ENCODE data around the gene RNU1-4.
"Not testable (repeated sequence)": the region's sequence is repeated elsewhere in the genome, so short reads cannot be mapped to it uniquely, and the experiment has no call there.

The RNU1-4 gene

DNA sequence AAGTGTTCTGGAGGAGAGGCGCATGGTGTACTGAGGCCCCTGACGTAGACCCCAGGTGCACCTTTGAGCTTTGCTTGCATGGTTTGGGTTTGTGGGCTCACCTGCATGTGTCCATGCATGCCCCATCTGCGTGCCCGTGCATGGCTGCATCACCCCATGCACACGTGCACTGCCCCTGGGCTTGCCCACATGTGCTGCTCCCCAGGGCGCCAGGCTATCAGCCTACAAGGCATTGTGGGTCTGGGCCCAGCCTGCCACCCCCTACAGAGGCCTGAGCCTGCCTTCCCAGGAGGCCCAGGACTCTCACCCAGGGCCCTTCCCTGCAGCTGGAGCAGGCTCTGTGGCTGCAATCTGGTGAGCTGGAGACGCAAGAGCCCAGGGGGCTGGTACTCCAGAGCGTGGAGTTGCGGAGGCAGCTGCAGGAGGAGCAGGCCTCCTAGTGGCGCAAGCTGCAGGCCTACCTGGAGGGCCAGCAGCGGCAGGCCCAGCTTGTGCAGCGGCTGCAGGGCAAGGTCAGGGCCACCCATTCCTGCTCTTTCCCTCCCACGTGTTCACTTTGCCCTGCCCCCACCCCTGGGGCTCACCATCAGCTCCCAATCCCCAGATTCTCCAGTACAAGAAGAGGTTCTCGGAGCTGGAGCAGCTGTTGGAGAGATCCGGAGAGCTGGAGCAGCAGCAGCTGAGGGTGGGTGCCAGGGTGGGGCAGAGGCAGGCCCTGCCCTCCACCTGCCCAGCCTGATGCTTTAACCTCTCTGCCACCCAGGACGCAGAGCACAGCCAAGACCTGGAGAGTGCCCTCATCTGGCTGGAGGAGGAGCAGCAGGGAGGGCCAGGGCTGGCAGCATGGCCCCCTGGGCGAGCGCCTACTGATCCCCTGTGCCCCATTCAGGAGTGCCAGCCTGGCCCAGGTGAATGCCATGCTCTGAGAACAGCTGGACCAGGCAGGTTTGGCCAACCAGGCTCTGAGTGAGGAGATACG lies 9.9 kb downstream of the RNU1-4 start:
- DNase-seq (ENCODE audit: low spot score); H3K27ac ChIP-seq (ENCODE audit: poor library complexity, severe bottlenecking); H3K4me1 ChIP-seq (ENCODE audit: insufficient read depth, poor library complexity, severe bottlenecking); H3K4me3 ChIP-seq (ENCODE audit: severe bottlenecking); H3K27me3 ChIP-seq (ENCODE audit: insufficient read depth, poor library complexity, severe bottlenecking); H3K9me3 ChIP-seq (ENCODE audit: severe bottlenecking); H3K36me3 ChIP-seq (ENCODE audit: low read depth): not testable (repeated sequence)
- ATAC-seq (ENCODE audit: low read depth) = peak; percentile 62

- H3K4me3 ChIP-seq (ENCODE audit: severe bottlenecking); H3K4me1 ChIP-seq (ENCODE audit: insufficient read depth, poor library complexity, severe bottlenecking); H3K27me3 ChIP-seq (ENCODE audit: insufficient read depth, poor library complexity, severe bottlenecking); H3K36me3 ChIP-seq (ENCODE audit: low read depth); H3K9me3 ChIP-seq (ENCODE audit: severe bottlenecking); ATAC-seq (ENCODE audit: low read depth); H3K27ac ChIP-seq (ENCODE audit: poor library complexity, severe bottlenecking); DNase-seq (ENCODE audit: low spot score): not testable (repeated sequence)
These were observed 12.5 kb downstream of the RNU1-4 start for GRCh38 chr1:16752770-16753169.

DNA sequence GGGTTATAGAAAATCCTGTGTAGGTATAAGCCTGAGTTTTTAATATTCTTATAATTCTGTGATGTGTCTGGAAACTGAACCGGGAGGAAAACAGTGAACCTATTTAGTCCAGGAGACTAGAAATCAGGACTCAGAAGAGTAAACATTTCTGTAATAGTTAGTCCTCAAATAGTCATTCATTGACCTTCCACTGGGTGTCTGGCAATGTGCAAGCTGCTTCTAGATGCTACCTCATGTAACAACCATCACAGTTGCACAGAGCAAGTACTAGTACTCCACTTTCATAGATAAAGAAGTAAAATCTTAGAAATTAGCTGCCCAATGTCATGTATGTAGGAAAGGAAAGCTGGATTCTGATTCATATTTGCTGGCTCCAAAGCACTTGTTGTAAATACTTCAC lies 15.1 kb downstream of the RNU1-4 start:
- H3K9me3 ChIP-seq (ENCODE audit: severe bottlenecking); H3K27me3 ChIP-seq (ENCODE audit: insufficient read depth, poor library complexity, severe bottlenecking); ATAC-seq (ENCODE audit: low read depth); DNase-seq (ENCODE audit: low spot score); H3K36me3 ChIP-seq (ENCODE audit: low read depth); H3K4me1 ChIP-seq (ENCODE audit: insufficient read depth, poor library complexity, severe bottlenecking); H3K27ac ChIP-seq (ENCODE audit: poor library complexity, severe bottlenecking); H3K4me3 ChIP-seq (ENCODE audit: severe bottlenecking): not testable (repeated sequence)

- not testable (repeated sequence) for H3K4me3 ChIP-seq (ENCODE audit: severe bottlenecking); H3K27ac ChIP-seq (ENCODE audit: poor library complexity, severe bottlenecking); ATAC-seq (ENCODE audit: low read depth); H3K27me3 ChIP-seq (ENCODE audit: insufficient read depth, poor library complexity, severe bottlenecking); DNase-seq (ENCODE audit: low spot score); H3K4me1 ChIP-seq (ENCODE audit: insufficient read depth, poor library complexity, severe bottlenecking); H3K9me3 ChIP-seq (ENCODE audit: severe bottlenecking); H3K36me3 ChIP-seq (ENCODE audit: low read depth)
These were observed 15.6 kb downstream of the RNU1-4 start for GRCh38 chr1:16755932-16756331.

GRCh38 chr1:16757574-16757973 lies 17.3 kb downstream of the RNU1-4 start:
- not testable (repeated sequence) for H3K4me3 ChIP-seq (ENCODE audit: severe bottlenecking); H3K9me3 ChIP-seq (ENCODE audit: severe bottlenecking); H3K27me3 ChIP-seq (ENCODE audit: insufficient read depth, poor library complexity, severe bottlenecking); DNase-seq (ENCODE audit: low spot score); H3K4me1 ChIP-seq (ENCODE audit: insufficient read depth, poor library complexity, severe bottlenecking); H3K36me3 ChIP-seq (ENCODE audit: low read depth); H3K27ac ChIP-seq (ENCODE audit: poor library complexity, severe bottlenecking)
- ATAC-seq (ENCODE audit: low read depth) = peak; percentile 22; the same call in 1 of the 3 replicates

GRCh38 chr1:16758060-16758459 lies 17.7 kb downstream of the RNU1-4 start:
- DNase-seq (ENCODE audit: low spot score); H3K4me1 ChIP-seq (ENCODE audit: insufficient read depth, poor library complexity, severe bottlenecking); H3K27ac ChIP-seq (ENCODE audit: poor library complexity, severe bottlenecking); H3K4me3 ChIP-seq (ENCODE audit: severe bottlenecking); ATAC-seq (ENCODE audit: low read depth); H3K27me3 ChIP-seq (ENCODE audit: insufficient read depth, poor library complexity, severe bottlenecking); H3K36me3 ChIP-seq (ENCODE audit: low read depth); H3K9me3 ChIP-seq (ENCODE audit: severe bottlenecking): not testable (repeated sequence)

DNA sequence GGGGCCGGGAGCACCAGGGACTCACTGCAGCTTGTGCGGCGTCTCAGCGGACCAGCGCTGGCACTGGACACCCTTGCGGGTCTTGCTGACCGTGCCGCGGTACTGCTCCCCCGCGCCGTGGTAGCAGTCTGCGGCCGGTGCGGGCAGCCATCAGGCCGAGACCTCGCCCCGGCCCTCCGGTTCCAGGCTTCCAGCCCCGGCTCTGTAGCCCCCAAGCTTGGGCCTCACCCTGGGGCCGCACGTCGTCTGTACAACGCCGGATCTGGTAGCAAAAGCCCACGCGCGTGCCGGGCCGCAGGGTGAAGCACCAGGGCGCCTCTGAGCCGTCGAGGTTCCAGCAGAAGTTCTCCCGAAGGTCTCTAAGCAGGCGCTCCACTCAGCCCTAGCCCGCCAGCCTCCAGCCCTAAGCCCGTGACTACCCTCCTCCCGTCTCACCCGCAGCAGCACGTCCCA lies 18.8 kb downstream of the RNU1-4 start:
- H3K27me3 ChIP-seq (ENCODE audit: insufficient read depth, poor library complexity, severe bottlenecking); DNase-seq (ENCODE audit: low spot score); H3K9me3 ChIP-seq (ENCODE audit: severe bottlenecking); ATAC-seq (ENCODE audit: low read depth); H3K4me3 ChIP-seq (ENCODE audit: severe bottlenecking); H3K36me3 ChIP-seq (ENCODE audit: low read depth); H3K4me1 ChIP-seq (ENCODE audit: insufficient read depth, poor library complexity, severe bottlenecking); H3K27ac ChIP-seq (ENCODE audit: poor library complexity, severe bottlenecking): not testable (repeated sequence)

- H3K27ac ChIP-seq (ENCODE audit: poor library complexity, severe bottlenecking); H3K9me3 ChIP-seq (ENCODE audit: severe bottlenecking); DNase-seq (ENCODE audit: low spot score); H3K27me3 ChIP-seq (ENCODE audit: insufficient read depth, poor library complexity, severe bottlenecking); H3K36me3 ChIP-seq (ENCODE audit: low read depth); H3K4me3 ChIP-seq (ENCODE audit: severe bottlenecking); H3K4me1 ChIP-seq (ENCODE audit: insufficient read depth, poor library complexity, severe bottlenecking): not testable (repeated sequence)
- peak; percentile 56 for ATAC-seq (ENCODE audit: low read depth)
These were observed 19.5 kb downstream of the RNU1-4 start for GRCh38 chr1:16759650-16760455.

- not testable (repeated sequence) for H3K4me1 ChIP-seq (ENCODE audit: insufficient read depth, poor library complexity, severe bottlenecking); H3K4me3 ChIP-seq (ENCODE audit: severe bottlenecking); H3K27ac ChIP-seq (ENCODE audit: poor library complexity, severe bottlenecking); ATAC-seq (ENCODE audit: low read depth); H3K36me3 ChIP-seq (ENCODE audit: low read depth); H3K27me3 ChIP-seq (ENCODE audit: insufficient read depth, poor library complexity, severe bottlenecking); H3K9me3 ChIP-seq (ENCODE audit: severe bottlenecking); DNase-seq (ENCODE audit: low spot score)
These were observed 20.1 kb downstream of the RNU1-4 start for GRCh38 chr1:16760456-16760765.

DNA sequence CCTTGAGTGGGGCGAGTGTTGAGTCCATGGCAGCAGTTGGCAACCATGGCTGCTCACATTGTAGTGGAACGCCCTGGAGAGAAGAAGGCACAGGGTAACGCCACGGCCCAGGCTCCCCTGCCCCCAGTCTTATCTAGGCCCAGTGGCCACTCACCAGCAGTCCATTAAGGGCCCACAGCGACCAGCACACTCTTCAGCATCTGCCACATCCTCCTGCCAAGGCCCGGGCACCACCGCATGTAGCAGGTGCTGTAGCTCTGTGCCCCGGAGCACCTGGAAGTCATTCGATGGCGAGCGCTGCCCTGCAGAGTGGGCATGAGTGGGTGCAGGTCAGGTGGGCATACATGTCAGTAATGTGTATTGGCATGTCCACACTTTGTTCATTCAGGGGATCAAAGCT lies 20.5 kb downstream of the RNU1-4 start:
- H3K27me3 ChIP-seq (ENCODE audit: insufficient read depth, poor library complexity, severe bottlenecking); H3K4me3 ChIP-seq (ENCODE audit: severe bottlenecking); H3K9me3 ChIP-seq (ENCODE audit: severe bottlenecking); ATAC-seq (ENCODE audit: low read depth); H3K27ac ChIP-seq (ENCODE audit: poor library complexity, severe bottlenecking); H3K4me1 ChIP-seq (ENCODE audit: insufficient read depth, poor library complexity, severe bottlenecking); DNase-seq (ENCODE audit: low spot score); H3K36me3 ChIP-seq (ENCODE audit: low read depth): not testable (repeated sequence)

GRCh38 chr1:16764248-16764819 lies 24.0 kb downstream of the RNU1-4 start:
- DNase-seq (ENCODE audit: low spot score); H3K27ac ChIP-seq (ENCODE audit: poor library complexity, severe bottlenecking); H3K27me3 ChIP-seq (ENCODE audit: insufficient read depth, poor library complexity, severe bottlenecking); H3K9me3 ChIP-seq (ENCODE audit: severe bottlenecking); H3K4me1 ChIP-seq (ENCODE audit: insufficient read depth, poor library complexity, severe bottlenecking); H3K4me3 ChIP-seq (ENCODE audit: severe bottlenecking); H3K36me3 ChIP-seq (ENCODE audit: low read depth): not testable (repeated sequence)
- ATAC-seq (ENCODE audit: low read depth) = peak; percentile 36
